A549 (cell line): ENCODE data around the gene TMEM255B. TPM values are rescaled to one million over a fixed set of nuclear protein-coding genes. Genes with fewer than 3 reads are reported as not detected.

Experiments used
- ATAC-seq, 2 experiments: fragments of 200-7000 bp in 1 of 2; fragments of >200 bp in 1 of 2; cut with Nextera tagmentation in 1 of 2; cut with Tn5 transposase in 1 of 2; 3 replicates each; pipeline versions ENCODE4 v1.8.0 to v1.9.1; 2018 to 2020; ENCODE audit warnings: mild to moderate bottlenecking in 1 of 2, moderate library complexity in 1 of 2
- CTCF ChIA-PET: fragments of 300-600 bp; sonication (Branson Sonifier 250); formaldehyde crosslinking; extraction: SDS; loops from one replicate; lab custom pipeline; 2021; ENCODE audit warnings: antibody characterized with exemption, inconsistent platforms; lab: Yijun Ruan, JAX
- POLR2A ChIA-PET: fragments of 350-600 bp; formaldehyde crosslinking; extraction: SDS; loops from one replicate; lab custom pipeline; 2021; ENCODE audit warnings: antibody characterized with exemption, inconsistent platforms; lab: Yijun Ruan, JAX
- DNase-seq, 2 experiments: peaks; one replicate each; pipeline versions ENCODE4 v3.0.0 to v3.0.0-alpha.2; 2011 to 2016; ENCODE audit warnings: low read depth in 1 of 2, low spot score in 1 of 2
- FAIRE-seq: peaks from 2 replicates; lab custom pipeline; 2011; peaks lifted over from hg19 to GRCh38; lab: Jason Lieb, UNC
- H3K27ac ChIP-seq, 2 experiments: fragments of >200 bp; sonication (Bioruptor Twin); formaldehyde crosslinking; 3 replicates each; pipeline ENCODE4 v1.5.1; 2016 to 2017
- H3K4me1 ChIP-seq: fragments of >200 bp; sonication (Bioruptor Twin); formaldehyde crosslinking; 3 replicates; pipeline ENCODE4 v1.6.1; 2016
- H3K4me2 ChIP-seq: fragments of >200 bp; sonication (Bioruptor Twin); formaldehyde crosslinking; 3 replicates; pipeline ENCODE4 v1.6.1; 2016
- H3K4me3 ChIP-seq: fragments of >200 bp; sonication (Bioruptor Twin); formaldehyde crosslinking; 3 replicates; pipeline ENCODE4 v1.5.1; 2016
- H3K9me3 ChIP-seq: fragments of >200 bp; sonication (Bioruptor Twin); formaldehyde crosslinking; 3 replicates; pipeline ENCODE4 v1.6.1; 2016
- BHLHE40 ChIP-seq: IDR thresholded peaks from 2 replicates; pipeline ENCODE4 v1.6.1; 2012; ENCODE audit warnings: low read depth, low read length, inconsistent platforms
- CBX2 ChIP-seq: fragments of 200-600 bp; sonication (generic); IDR thresholded peaks from 2 replicates; pipeline ENCODE4 v1.6.1; 2016; ENCODE audit warnings: low read depth, mild to moderate bottlenecking, borderline replicate concordance
- CEBPB ChIP-seq, 2 experiments: fragments of >200 bp in 1 of 2; sonication (Bioruptor Twin) in 1 of 2; formaldehyde crosslinking in 1 of 2; IDR thresholded peaks; 2 replicates each; pipeline ENCODE4 v1.6.1; 2012 to 2016
- EHMT2 ChIP-seq: fragments of 200-600 bp; sonication (generic); IDR thresholded peaks from 2 replicates; pipeline ENCODE4 v1.6.1; 2016; ENCODE audit warnings: antibody characterized with exemption, low read depth, mild to moderate bottlenecking, moderate library complexity
- FOSB ChIP-seq: fragments of 250-450 bp; sonication (Bioruptor Pico); IDR thresholded peaks from 2 replicates; pipeline ENCODE4 v1.5.0; 2020; ENCODE audit warnings: mild to moderate bottlenecking, moderate library complexity
- FOXS1 ChIP-seq: fragments of 250-450 bp; sonication (Bioruptor Pico); IDR thresholded peaks from 2 replicates; pipeline ENCODE4 v1.5.0; 2020; ENCODE audit warnings: mild to moderate bottlenecking, moderate library complexity
- HDAC2 ChIP-seq: fragments of 200-600 bp; sonication (generic); IDR thresholded peaks from 2 replicates; pipeline ENCODE4 v1.6.1; 2016
- HOXB13 ChIP-seq: fragments of 250-450 bp; sonication (Bioruptor Pico); IDR thresholded peaks from 2 replicates; pipeline ENCODE4 v1.5.0; 2020; ENCODE audit warnings: low read depth, mild to moderate bottlenecking, moderate library complexity
- JUN ChIP-seq, 2 experiments: fragments of >200 bp; sonication (Bioruptor Twin); formaldehyde crosslinking; IDR thresholded peaks; 2 replicates in 1 of 2; 3 replicates in 1 of 2; pipeline ENCODE4 v1.6.1; 2016 to 2017
- KDM1A ChIP-seq: fragments of 200-600 bp; sonication (generic); IDR thresholded peaks from 2 replicates; pipeline ENCODE4 v1.6.1; 2016; ENCODE audit warnings: low read depth, mild to moderate bottlenecking
- KDM5A ChIP-seq: fragments of 200-600 bp; sonication (generic); IDR thresholded peaks from 2 replicates; pipeline ENCODE4 v1.6.1; 2016; ENCODE audit warnings: antibody characterized with exemption, mild to moderate bottlenecking
- RAD21 ChIP-seq, 2 experiments: fragments of >200 bp in 1 of 2; sonication (Bioruptor Twin) in 1 of 2; formaldehyde crosslinking in 1 of 2; IDR thresholded peaks in 1 of 2; conservative IDR thresholded peaks in 1 of 2; 2 replicates in 1 of 2; 3 replicates in 1 of 2; pipeline ENCODE4 v1.6.1; 2012 to 2018; ENCODE audit warnings: inconsistent platforms in 1 of 2
- RARB ChIP-seq: fragments of 250-450 bp; sonication (Bioruptor Pico); IDR thresholded peaks from 2 replicates; pipeline ENCODE4 v1.8.0; 2021; ENCODE audit warnings: mild to moderate bottlenecking, moderate library complexity
- REST ChIP-seq: fragments of 200-600 bp; sonication (generic); IDR thresholded peaks from 2 replicates; pipeline ENCODE4 v1.6.1; 2016; ENCODE audit warnings: antibody characterized with exemption, mild to moderate bottlenecking, moderate library complexity
- TP53 ChIP-seq: fragments of 250-450 bp; sonication (Bioruptor Pico); IDR thresholded peaks from 2 replicates; pipeline ENCODE4 v1.5.0; 2021; ENCODE audit warnings: mild to moderate bottlenecking, moderate library complexity
- ZFP36 ChIP-seq: fragments of 450-650 bp; IDR thresholded peaks from 2 replicates; pipeline ENCODE4 v1.6.1; 2014; ENCODE audit warnings: borderline replicate concordance; ENCODE audit not compliant: partially characterized antibody
- ZSCAN20 ChIP-seq: fragments of 250-450 bp; sonication (Bioruptor Pico); IDR thresholded peaks from 2 replicates; pipeline ENCODE4 v1.8.0; 2022; ENCODE audit warnings: mild to moderate bottlenecking, moderate library complexity
- WGBS: methylation state at CpG from one replicate; pipeline ENCODE4 v1.1.6; 2017; ENCODE audit errors: missing lambda C conversion rate; 5-methylcytosine and 5-hydroxymethylcytosine counted together
- polyA plus RNA-seq, 4 experiments: library from polyadenylated mRNA; depleted of rRNA in 3 of 4; stranded (reverse); fragments of >200 nt; fragmentation: RNase III in 1 of 4; extraction: RNeasy Plus Mini Kit Qiagen cat#74134 plus additional on column Dnase treatment in 1 of 4; gene quantifications; 2 replicates in 3 of 4; 3 replicates in 1 of 4; pipeline ENCODE4 v1.2.3, GENCODE V29; 2011 to 2017
- TF ChIP-seq, protein P1 (sequence below): fragments of >200 bp; sonication (Bioruptor Twin); formaldehyde crosslinking; IDR thresholded peaks from 3 replicates; pipeline ENCODE4 v1.5.1; 2016

The TMEM255B gene
- polyA plus RNA-seq, 2 of the 4 experiments (the other 2 are of a cell fraction): 0.54 to 1.1 TPM

- Histone ChIP-seq H3K4me3 (no peak overlapping the region), H3K9me3 (no peaks in the 10 kb centered on the region), H3K27ac (no peak overlapping the region), H3K4me1 (peaks cover 12% of the 10 kb centered on the region; the same call in 2 of the 3 replicates), H3K4me2 (no peak overlapping the region)
- TF ChIP-seq RAD21 (conservative IDR thresholded peaks at IDR 0.05 in 1 of 2, IDR thresholded peaks at IDR 0.05 in 1 of 2): no peak
- TF ChIP-seq EHMT2: no peak
- no peak for TF ChIP-seq TP53 (CRISPR knock-in tag)
- no peak for TF ChIP-seq HOXB13
- no peak for TF ChIP-seq KDM1A
- TF ChIP-seq BHLHE40: no peak
- TF ChIP-seq FOSB (CRISPR knock-in tag): no peak
- TF ChIP-seq JUN (IDR thresholded peaks at IDR 0.05): no peak
- TF ChIP-seq CBX2: no peak
- no peak for TF ChIP-seq ZSCAN20 (CRISPR knock-in tag)
- TF ChIP-seq FOXS1 (CRISPR knock-in tag): no peak
- no peak for TF ChIP-seq ZFP36
- TF ChIP-seq HDAC2: no peak
- TF ChIP-seq REST: no peak
- TF ChIP-seq RARB (CRISPR knock-in tag): no peak
- TF ChIP-seq, protein P1, sequence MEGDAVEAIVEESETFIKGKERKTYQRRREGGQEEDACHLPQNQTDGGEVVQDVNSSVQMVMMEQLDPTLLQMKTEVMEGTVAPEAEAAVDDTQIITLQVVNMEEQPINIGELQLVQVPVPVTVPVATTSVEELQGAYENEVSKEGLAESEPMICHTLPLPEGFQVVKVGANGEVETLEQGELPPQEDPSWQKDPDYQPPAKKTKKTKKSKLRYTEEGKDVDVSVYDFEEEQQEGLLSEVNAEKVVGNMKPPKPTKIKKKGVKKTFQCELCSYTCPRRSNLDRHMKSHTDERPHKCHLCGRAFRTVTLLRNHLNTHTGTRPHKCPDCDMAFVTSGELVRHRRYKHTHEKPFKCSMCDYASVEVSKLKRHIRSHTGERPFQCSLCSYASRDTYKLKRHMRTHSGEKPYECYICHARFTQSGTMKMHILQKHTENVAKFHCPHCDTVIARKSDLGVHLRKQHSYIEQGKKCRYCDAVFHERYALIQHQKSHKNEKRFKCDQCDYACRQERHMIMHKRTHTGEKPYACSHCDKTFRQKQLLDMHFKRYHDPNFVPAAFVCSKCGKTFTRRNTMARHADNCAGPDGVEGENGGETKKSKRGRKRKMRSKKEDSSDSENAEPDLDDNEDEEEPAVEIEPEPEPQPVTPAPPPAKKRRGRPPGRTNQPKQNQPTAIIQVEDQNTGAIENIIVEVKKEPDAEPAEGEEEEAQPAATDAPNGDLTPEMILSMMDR: no peak
- TF ChIP-seq KDM5A: no peak
- DNase-seq (no peak), FAIRE-seq (no peak), ATAC-seq (no peak)
- ChIA-PET CTCF (interaction anchor here (0.7 kb wide), 1 partner anchor 35 kb away, joined by 3 read pairs; no protein-coding TSS in a partner anchor), POLR2A (no interaction called here)
- 93% methylated on average over 9 of the region's 12 CpGs for WGBS
These were observed 102.5 kb downstream of the TMEM255B start for GRCh38 chr13:113861433-113862030.

- H3K4me1 ChIP-seq: peaks cover 12% of the 10 kb centered on the region; the same call in 2 of the 3 replicates
- TF ChIP-seq CEBPB (IDR thresholded peaks at IDR 0.05): no peak
- FAIRE-seq (no peak), DNase-seq (no peak), ATAC-seq (no peak; a peak in 2 of 6 replicates)
- H3K4me3 ChIP-seq: peak overlapping the region; percentile 88; the same call in 2 of the 3 replicates
- peak overlapping the region in 1 of 2 experiments; percentile 96; a peak in 1 of 6 replicates for H3K27ac ChIP-seq
- POLR2A ChIA-PET: no interaction called here
- WGBS: 90% methylated on average over 15 of the region's 31 CpGs
- peak overlapping the region; percentile 99 for H3K4me2 ChIP-seq
- no peaks in the 10 kb centered on the region for H3K9me3 ChIP-seq
- CTCF ChIA-PET: interaction anchor here (1.4 kb wide), 1 partner anchor 12 kb away, joined by 3 read pairs; no protein-coding TSS in a partner anchor
These were observed 103.3 kb downstream of the TMEM255B start for GRCh38 chr13:113862191-113862930.
